C4-2B (cell line): ENCODE data around the gene HDAC10.

Experiments used
- H3K27ac ChIP-seq: fragments of 450-650 bp; 2 replicates; pipeline ENCODE4 v1.5.1; 2017
- ZFX ChIP-seq: fragments of 450-650 bp; IDR thresholded peaks from 2 replicates; pipeline ENCODE4 v1.6.1; 2017
- TF ChIP-seq, protein P1 (sequence below): fragments of 450-650 bp; conservative IDR thresholded peaks from 2 replicates; pipeline ENCODE4 v1.5.1; 2017; ENCODE audit warnings: mild to moderate bottlenecking

The HDAC10 gene

DNA sequence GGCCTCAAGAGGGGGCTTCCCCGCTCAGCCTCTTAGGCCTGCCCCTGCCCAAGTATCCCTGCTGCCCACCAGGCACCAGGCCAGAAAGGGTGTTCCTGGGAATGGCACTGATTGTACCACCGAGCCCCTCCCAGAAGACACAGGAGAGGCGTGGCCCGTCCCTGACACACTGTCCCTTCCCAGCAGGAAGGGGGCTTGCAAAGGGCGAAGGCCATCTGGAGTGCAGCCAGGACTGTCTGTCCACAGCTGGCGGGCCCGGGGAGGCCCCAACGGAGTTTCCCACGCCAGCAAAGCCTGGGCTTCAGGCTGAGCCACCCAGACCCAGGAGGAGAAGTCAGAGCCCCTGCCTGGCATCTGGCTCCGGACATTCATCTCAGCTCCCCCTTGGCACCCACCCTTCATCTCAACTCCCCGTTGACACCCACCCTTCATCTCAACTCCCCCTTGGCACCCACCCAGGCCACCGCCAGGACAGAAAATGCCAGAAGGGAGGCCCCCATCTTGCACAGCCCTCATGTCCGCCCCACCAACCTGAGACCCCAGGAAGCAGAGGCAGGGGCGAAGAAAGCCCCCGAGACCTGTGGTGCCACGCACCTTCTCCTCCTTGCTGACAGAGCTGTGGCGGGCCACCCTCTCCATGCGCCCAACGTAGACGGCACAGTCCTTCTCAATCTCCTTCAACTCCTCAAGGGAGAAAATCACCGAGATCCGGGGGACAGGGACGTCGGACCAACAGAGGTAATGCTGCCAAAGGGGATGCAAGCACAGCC is 25.7 kb downstream of the HDAC10 start:
- H3K27ac ChIP-seq: no peak overlapping the region
- no peak for TF ChIP-seq ZFX
- TF ChIP-seq, protein P1, sequence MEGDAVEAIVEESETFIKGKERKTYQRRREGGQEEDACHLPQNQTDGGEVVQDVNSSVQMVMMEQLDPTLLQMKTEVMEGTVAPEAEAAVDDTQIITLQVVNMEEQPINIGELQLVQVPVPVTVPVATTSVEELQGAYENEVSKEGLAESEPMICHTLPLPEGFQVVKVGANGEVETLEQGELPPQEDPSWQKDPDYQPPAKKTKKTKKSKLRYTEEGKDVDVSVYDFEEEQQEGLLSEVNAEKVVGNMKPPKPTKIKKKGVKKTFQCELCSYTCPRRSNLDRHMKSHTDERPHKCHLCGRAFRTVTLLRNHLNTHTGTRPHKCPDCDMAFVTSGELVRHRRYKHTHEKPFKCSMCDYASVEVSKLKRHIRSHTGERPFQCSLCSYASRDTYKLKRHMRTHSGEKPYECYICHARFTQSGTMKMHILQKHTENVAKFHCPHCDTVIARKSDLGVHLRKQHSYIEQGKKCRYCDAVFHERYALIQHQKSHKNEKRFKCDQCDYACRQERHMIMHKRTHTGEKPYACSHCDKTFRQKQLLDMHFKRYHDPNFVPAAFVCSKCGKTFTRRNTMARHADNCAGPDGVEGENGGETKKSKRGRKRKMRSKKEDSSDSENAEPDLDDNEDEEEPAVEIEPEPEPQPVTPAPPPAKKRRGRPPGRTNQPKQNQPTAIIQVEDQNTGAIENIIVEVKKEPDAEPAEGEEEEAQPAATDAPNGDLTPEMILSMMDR: no peak

DNA sequence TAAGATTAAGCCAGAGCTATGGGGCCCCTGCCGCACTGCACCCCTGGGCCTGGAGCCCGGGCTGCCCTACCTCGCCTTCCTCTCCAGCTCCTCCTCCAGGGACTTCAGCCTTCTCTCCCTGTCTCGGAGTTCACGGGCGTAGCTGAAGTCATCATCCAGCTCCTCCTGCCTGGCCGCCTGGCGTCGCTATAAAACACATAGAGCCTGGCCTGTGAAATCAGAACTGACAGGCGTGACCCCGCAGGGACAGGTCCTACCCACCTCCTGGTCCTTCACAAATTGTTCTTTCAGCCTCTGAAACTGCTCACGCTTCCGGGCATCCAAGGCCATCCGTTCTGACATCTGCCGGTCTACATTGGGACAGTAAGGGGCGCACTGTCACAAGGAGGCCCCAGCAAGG is 27.0 kb downstream of the HDAC10 start:
- H3K27ac ChIP-seq: no peak overlapping the region
- TF ChIP-seq ZFX: no peak

DNA sequence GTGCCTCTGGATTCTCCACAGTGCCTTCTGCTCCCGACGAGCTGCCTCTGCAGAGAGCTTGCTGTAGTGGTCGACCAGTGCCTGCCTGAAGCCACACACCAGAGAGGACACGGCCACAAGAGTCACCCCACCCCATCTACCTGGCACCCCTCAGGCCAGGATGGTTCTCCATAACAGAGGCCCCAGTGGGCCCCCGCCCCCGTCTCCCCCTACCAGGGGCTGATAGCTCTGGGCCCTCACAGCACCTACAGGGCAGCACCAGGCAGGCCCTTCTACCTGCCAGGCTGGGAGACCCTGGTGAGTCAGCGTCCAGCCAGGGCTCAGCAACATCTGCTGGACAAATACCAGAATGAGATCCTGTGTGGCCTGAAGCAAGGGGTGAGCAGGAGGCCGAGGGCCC is 28.6 kb downstream of the HDAC10 start:
- H3K27ac ChIP-seq: no peak overlapping the region
- TF ChIP-seq ZFX: no peak
- TF ChIP-seq, protein P1: no peak

DNA sequence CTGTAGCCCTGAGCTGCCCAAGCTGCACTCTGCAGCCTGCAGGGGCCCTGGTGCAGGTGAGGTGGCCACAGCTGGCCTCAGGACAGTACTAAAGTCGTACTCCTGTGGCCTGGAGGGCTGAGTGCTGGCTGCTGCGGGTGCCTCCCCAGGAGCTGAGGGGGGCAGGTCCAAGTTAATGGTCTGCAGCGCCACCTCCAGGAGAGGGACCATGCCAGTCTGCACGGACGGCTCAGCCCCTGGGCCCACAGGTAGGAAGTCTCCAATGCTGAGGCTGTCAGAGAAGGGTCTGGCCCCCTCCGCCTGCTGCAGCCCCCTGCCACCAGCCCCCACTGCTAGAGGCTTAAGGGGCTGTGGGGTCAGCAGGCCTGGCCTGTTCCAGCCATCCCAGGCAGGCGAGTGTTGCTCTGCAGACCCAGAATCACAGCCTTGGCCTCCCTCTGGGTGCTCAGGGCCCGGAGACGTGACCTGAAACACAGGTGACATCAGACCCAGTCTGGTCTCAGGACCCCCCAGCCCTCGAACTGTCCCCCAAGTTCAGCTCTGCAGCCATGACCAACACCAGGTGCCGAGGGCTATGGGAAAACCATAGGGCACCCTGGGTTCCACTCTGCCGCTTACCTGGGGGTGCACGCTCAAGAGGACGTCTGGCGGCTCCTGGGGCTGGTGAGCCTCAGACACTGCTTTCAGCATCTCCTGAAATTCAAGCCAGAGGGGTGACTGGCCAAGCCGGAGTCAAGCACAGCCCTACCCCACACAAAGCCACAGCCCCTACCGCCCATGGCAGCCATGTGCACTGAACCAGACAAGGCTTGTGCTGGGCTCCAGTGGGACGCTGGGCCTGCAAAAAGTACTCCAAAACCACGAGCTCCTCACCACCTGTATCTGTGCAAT is 29.4 kb downstream of the HDAC10 start:
- no peak overlapping the region for H3K27ac ChIP-seq
- no peak for TF ChIP-seq ZFX
- TF ChIP-seq, protein P1: no peak

DNA sequence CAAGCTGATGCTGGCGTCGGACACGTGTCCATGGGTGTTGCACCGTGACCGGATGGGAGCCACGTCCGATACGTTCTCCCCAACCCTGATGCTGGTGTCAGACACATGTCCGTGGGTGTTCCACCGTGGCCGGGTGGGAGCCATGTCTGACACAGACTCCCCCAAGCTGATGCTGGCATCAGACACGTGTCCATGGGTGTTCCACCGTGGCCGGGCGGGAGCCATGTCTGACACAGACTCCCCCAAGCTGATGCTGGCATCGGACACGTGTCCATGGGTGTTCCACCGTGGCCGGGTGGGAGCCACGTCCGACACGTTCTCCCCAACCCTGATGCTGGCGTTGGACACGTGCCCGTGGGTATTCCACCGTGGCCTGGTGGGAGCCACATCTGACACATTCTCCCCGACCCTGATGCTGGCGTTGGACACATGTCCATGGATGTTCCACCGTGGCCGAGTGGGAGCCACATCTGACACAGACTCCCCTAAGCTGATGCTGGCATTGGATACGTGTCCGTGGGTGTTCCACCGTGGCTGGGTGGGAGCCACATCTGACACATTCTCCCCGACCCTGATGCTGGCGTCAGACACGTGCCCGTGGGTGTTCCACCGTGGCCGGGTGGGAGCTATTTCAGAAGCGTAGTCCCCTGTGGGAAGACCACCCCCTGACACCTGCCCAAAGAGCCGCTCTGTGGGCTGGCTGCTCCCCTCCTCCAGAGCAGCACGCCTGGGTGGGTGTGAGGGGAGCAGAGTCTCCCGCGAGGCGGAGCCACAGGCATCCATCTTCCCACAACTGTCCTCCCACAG is 30.3 kb downstream of the HDAC10 start:
- TF ChIP-seq, protein P1: no peak
- no peak for TF ChIP-seq ZFX
- H3K27ac ChIP-seq: no peak overlapping the region

DNA sequence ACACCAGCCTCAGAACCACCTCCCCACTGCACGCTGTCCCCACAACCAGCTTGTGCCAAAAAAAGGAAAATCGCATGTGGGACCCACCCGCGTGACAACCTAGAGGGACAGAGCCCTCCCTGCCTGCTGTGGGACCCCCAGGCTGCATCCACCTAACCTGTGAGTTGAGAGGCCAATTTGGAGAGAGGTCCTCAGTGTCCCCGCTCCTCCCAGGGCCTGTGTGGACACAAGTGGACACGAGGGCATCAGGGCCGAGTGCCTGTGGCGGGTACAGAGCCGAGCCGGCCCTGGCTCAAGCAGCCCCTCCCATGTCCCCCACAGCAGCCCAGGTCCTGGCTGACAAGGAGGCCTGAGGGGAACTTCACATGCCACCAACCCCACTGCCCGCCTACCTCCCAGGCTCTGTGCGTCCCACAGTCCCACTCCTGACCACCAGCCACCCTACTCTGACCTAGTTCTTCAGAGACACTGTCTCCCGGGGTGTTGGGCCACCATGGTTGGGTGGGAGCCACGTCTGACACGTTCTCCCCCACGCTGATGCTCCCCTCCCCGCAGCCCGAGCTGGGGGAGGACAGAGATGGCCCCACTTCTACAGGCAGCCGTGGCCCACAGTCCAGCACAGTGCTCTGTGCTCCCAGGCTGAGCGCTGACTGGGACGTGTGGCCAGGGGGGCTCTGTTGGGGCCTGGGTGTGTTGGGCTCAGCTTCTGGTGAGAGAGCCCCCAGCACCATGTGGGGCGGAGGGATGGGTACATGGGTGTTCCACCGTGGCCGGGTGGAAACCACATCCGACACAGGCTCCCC is 31.1 kb downstream of the HDAC10 start:
- peak overlapping the region; percentile 58 for H3K27ac ChIP-seq
- TF ChIP-seq, protein P1: no peak
- TF ChIP-seq ZFX: peak; percentile 29; the same call in 1 of the 2 replicates
